Stimulated activated CD8-positive, alpha-beta memory T cell treated with anti-CD3 and anti-CD28 coated beads, Interleukin-7, amount 100 ng/mL, for 24 hours (primary cell): Measurements from ENCODE around the gene PLXNA1.

Source experiments
- DNase-seq: peaks from one replicate; pipeline ENCODE4 v3.0.0-alpha.2; 2020; ENCODE audit warnings: low read depth

PLXNA1 gene

GRCh38 chr3:126988451-126989021 is 5.6 kb downstream of the PLXNA1 start:
- DNase-seq: no peak

DNA sequence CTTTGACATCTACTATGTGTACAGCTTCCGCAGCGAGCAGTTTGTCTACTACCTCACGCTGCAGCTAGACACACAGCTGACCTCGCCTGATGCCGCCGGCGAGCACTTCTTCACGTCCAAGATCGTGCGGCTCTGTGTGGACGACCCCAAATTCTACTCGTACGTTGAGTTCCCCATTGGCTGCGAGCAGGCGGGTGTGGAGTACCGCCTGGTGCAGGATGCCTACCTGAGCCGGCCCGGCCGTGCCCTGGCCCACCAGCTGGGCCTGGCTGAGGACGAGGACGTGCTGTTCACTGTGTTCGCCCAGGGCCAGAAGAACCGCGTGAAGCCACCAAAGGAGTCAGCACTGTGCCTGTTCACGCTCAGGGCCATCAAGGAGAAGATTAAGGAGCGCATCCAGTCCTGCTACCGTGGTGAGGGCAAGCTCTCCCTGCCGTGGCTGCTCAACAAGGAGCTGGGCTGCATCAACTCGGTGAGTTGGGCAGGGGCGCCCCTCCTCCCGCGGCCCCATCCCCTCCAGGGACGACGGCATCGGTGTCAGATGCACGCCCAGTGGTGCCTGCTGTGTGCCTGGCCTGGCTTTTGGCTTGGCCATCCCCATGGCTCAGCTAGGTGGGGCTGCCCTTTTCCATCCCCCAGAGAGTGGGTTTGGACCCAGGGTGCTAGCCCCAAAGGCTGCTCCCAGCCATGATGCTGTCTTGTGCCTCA is 6.6 kb downstream of the PLXNA1 start:
- no peak for DNase-seq

- no peak for DNase-seq
Measured at GRCh38 chr3:126990024-126990700, 7.2 kb downstream of the PLXNA1 start.

- no peak for DNase-seq
Measured at GRCh38 chr3:126990890-126991289, 8.0 kb downstream of the PLXNA1 start.

- no peak for DNase-seq
Measured at GRCh38 chr3:126991366-126992200, 8.7 kb downstream of the PLXNA1 start.

- DNase-seq: no peak
Measured at GRCh38 chr3:126992216-126992615, 9.3 kb downstream of the PLXNA1 start.

- DNase-seq: no peak
Measured at GRCh38 chr3:126992776-126993175, 9.9 kb downstream of the PLXNA1 start.

GRCh38 chr3:126993436-126993835 is 10.5 kb downstream of the PLXNA1 start:
- DNase-seq: no peak

- DNase-seq: no peak
Measured at GRCh38 chr3:126994661-126995245, 11.8 kb downstream of the PLXNA1 start.

GRCh38 chr3:126995254-126995780 is 12.4 kb downstream of the PLXNA1 start:
- DNase-seq: no peak

- no peak for DNase-seq
Measured at GRCh38 chr3:126995926-126996512, 13.1 kb downstream of the PLXNA1 start.

GRCh38 chr3:126996905-126997304 is 14.0 kb downstream of the PLXNA1 start:
- no peak for DNase-seq

DNA sequence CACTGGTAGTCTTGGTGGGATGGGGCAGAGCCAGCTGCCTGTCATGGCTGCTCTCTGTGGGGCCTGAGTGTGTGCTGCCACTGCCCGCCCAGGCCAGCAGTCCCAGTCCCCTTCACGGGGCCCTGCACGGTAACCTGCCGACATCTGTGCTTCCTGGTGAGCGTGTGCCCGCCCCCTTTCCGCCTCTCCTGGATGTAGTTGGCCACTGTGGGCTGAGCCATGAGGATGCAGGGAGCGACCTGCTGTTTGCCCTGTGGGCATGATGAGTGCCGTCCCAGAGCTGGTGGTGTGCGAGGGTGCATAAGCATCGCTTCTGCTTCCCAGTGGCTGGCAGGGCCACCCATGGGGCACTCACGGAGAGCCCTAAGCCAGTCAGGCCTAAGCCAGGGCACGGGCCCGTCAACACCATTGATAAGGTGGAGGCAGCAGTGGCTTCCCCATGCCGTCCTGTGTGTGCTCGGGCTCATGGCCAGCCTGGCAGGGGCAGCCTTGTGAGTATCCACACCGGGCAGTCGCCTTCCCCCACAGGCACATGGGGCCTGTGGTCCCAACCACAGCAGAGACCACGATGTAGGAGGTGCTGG is 14.6 kb downstream of the PLXNA1 start:
- DNase-seq: no peak

DNA sequence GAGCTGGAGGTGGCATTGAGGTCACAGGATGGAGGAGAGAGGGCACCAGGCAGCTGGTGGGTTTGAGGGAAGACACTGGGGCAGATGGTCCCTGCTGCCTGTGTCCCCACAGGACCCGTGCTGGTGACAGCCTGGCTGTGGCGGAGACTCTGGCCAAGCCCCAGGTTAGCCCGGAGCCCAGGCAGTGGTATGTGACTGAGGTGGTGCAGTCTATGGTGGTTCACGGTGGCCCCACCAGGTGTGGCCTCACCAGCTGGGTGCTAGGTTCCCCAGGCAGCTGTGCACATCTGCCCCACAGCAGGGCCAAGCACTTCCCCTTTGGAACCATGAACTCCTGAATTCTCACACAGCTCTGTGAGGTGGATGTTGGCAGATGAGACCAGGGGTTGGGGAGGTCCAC is 15.4 kb downstream of the PLXNA1 start:
- DNase-seq: no peak

GRCh38 chr3:126998728-126999127 is 15.8 kb downstream of the PLXNA1 start:
- no peak for DNase-seq

DNA sequence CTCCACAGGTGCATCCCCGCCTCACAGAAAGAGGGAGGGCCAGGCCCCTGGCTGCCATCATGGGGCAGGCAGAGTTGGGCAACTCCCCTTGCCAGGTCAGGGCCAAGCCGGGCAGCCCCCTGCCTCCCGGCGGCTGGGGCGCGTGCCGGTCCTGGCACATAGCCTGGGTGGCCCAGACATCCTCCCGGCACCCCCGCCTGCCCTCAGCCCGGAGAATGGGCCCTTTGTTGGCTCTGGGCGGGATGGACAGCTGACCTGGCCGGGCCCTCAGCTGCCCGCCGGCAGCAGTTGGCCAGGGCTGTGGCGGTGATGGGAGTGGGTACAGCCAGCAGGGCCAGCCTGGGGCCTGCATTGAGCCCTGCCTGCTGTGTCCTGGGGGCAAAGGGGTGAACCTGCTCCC is 16.5 kb downstream of the PLXNA1 start:
- no peak for DNase-seq

DNA sequence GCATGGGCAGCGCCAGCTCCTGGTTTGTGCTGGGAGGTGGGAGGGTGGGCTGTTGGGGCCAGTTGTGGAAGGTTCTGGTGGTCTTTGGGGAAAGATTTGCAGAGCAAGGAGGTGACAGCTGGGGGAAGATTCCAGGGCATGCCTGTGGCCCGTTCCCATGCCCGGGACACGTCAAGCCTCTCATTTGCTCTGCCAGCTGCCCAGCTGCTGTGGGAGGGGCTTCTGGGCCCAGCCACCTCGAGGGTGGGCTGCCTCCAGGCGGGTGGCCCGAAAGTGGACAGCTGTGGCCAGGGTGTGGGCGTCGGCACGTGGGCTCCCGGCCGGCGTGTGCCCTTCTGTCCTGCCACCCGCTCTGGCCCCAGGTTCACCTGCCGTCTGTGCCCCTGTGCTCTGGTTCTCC is 17.2 kb downstream of the PLXNA1 start:
- no peak for DNase-seq

DNA sequence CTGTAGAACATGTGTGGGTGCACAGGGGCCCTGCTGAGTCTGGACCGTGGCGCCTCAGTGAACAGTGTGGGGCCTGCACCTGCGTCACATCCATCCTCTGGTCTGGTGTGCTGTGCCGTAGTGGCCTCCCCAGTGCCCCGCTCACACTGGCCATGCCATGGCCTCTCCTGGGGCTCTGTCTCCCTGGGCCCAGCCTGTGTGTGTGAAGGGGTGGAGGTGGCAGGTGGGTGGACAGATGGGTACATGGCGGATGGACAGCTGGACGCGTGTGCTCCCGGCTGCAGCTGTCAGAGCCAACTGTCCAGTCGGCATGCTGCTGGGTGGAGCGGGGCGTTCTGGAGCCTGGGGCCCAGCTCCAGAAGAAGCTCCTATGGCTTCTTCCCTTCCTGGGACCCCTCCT is 17.8 kb downstream of the PLXNA1 start:
- no peak for DNase-seq

- no peak for DNase-seq
Measured at GRCh38 chr3:127001486-127002194, 18.7 kb downstream of the PLXNA1 start.
